GM19438 (cell line): ENCODE results near the gene MAP2K7.
A peak's percentile ranks its signal among the peaks of the same experiment; 100 is the strongest.
"Not testable (repeated sequence)": the region's sequence is repeated elsewhere in the genome, so short reads cannot be mapped to it uniquely, and the experiment has no call there.

Experiments
- ATAC-seq: cut with Tn5 transposase; IDR thresholded peaks from one replicate; pipeline ENCODE4 v1.9.1; 2021; ENCODE audit warnings: low read depth; ENCODE audit not compliant: unreplicated experiment

The MAP2K7 gene

DNA sequence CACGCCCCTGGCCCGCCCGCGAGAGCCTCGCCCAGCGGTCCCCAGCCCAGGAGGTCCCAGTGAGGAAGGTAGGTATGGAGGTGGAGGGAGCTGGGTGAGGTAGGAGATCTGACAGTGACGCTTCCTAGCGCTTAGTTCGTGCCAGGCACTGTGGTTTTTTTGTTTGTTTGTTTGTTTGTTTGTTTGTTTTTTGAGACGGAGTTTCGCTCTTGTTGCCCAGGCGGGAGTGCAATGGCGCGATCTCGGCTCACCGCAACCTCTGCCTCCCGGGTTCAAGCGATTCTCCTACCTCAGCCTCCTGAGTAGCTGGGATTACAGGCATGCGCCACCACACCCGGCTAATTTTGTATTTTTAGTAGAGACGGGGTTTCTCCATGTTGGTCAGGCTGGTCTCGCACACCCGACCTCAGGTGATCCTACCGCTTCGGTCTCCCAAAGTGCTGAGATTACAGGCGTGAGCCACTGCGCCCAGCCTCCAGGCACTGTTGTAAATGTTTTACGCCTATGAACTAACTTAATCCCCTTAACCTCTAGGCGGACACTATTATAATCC lies 14.5 kb downstream of the MAP2K7 start:
- not testable (repeated sequence) for ATAC-seq

GRCh38 chr19:7918615-7919421 lies 15.1 kb downstream of the MAP2K7 start:
- no peak for ATAC-seq

GRCh38 chr19:7919610-7920518 lies 16.2 kb downstream of the MAP2K7 start, which contains the start of gene SNAPC2:
Gene SNAPC2, plus strand, starts transcription at chr19:7920338. Its CDS starts 29 bp downstream, at chr19:7920367.
- peak; percentile 61 for ATAC-seq

- ATAC-seq, result peak; percentile 33
Measured at GRCh38 chr19:7920519-7921301, 17.0 kb downstream of the MAP2K7 start.

DNA sequence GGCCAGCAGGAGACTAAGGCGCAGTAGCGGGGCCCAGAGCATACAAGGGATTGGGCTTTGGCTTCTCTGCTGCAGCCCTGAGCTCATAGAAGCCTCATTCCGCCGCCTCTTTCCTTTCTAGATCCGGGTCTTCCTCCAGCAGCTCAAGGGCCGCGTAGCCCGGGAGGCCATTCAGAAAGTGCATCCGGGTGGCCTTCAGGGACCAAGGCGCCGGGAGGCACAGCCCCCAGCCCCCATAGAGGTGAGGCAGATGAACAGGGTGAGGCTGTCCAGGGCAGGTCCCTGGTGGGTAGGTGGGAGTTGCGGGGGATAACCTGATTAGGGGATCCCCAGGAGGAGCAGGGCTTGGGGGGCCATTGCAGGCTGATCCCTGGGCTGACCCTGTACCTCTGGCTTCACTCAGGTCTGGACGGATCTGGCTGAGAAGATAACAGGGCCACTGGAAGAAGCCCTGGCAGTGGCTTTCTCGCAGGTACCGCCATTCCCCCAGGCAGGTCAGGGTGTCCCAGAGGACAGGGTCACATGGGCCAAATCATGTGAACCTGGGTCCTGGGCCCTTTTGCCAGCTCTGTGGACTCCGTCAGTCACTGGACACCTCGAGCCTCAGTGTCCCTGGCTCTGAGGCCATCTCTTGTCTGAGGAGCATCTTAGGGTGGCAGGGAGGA lies 17.8 kb downstream of the MAP2K7 start:
- ATAC-seq, result no peak

- no peak for ATAC-seq
Measured at GRCh38 chr19:7921967-7922835, 18.5 kb downstream of the MAP2K7 start.

DNA sequence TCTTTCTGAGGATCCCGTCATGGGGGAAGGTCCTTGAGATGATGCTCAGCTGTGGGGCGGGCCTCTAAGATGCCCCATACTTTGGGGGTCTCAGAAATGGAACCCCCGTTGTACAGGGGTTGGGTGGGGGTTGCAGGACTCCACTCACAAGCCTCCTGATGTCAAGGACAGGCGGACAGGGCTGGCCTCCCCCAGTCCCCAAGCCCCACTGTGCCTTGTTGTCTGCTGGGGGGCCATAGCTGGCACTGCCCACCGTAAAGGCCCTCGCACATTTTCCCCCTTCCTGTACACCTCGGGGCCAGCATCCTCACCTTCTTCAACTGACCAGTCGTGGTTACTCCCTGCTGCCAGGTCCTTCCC lies 19.1 kb downstream of the MAP2K7 start:
- no peak for ATAC-seq

GRCh38 chr19:7923295-7924191 lies 19.9 kb downstream of the MAP2K7 start:
- no peak for ATAC-seq

DNA sequence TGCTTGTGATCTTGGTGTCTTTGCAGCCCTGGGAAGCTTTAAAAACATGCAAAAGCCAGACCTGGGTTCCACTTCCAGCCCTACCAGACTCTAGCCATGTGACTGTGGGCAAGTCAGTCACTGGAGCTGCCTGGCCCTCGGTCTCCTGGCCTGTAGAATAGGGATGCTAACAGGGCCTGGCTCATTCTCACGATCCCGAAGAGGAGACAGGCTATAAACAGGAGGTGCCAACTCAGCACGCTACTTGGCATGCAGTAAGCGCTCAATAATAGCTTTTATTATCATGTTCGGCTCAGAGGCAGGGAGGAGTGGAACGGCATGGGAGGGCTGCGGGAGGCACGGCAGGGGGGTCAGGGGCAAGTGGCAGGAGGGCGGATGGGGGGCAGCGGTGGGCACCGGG lies 20.6 kb downstream of the MAP2K7 start:
- no peak for ATAC-seq

DNA sequence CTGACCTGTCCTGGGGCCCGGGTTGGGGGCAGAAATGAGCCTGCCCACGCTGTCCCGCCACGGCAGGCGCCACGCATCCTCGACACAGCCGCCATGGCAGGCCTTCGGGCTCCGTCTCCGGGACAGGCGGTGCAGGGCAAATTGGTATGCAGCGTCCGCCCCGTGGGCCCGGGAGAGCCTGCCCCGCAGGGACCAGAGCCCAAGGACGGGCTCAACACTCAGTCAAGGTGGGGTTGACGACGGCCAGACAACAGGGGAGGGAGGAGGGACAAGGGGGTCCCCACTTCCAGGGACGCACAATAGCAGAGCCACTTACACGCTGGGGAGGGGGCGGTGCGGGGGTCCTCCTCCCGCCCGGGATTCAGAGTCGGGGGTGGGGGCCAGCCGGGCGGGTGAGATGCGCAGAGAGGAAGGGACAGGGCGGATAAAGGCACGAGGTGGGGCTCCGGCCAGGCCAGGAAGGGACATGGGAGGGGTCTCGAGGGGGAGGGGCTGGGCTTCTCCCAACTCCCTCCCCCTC lies 21.0 kb downstream of the MAP2K7 start:
- no peak for ATAC-seq

DNA sequence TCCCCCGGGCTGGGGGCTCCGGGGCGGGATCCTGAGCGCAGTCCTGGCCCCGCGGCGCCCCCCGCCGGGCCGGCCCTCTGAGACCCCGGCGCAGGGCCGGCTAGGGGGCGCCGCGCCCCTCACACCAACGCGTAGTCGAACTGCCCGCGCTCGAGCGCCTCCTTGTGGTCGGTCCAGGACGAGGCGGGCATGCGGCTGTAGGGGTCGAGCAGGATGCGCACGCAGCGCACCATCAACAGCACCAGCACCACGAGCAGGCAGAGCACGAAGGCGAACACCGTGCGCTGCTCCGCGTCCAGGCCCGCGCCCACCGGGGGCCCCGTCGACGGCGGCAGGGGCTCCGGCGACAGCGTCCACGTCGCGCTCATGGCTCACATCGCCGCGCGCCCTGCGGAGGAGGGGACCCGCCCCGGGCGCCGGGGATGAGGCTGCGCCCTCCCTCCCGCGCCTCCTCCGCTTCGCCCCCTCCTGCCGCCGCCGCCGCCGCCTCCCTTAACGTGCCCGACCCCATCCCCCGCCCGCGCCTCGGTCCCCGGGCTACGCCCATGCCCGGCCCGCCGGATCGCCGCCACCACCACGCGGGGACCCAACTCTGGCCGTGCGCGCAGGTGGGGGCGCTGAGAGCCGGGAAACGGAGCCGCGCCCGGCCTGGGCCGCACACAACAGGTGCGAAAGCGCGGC lies 21.6 kb downstream of the MAP2K7 start:
- no peak for ATAC-seq

- ATAC-seq, result no peak
Measured at GRCh38 chr19:7926021-7926726, 22.5 kb downstream of the MAP2K7 start, which contains the start of gene CTXN1. Gene CTXN1, minus strand, starts transcription at chr19:7926135. Its CDS starts 597 bp downstream, at chr19:7925538.

GRCh38 chr19:7926727-7927604 lies 23.3 kb downstream of the MAP2K7 start:
- no peak for ATAC-seq

DNA sequence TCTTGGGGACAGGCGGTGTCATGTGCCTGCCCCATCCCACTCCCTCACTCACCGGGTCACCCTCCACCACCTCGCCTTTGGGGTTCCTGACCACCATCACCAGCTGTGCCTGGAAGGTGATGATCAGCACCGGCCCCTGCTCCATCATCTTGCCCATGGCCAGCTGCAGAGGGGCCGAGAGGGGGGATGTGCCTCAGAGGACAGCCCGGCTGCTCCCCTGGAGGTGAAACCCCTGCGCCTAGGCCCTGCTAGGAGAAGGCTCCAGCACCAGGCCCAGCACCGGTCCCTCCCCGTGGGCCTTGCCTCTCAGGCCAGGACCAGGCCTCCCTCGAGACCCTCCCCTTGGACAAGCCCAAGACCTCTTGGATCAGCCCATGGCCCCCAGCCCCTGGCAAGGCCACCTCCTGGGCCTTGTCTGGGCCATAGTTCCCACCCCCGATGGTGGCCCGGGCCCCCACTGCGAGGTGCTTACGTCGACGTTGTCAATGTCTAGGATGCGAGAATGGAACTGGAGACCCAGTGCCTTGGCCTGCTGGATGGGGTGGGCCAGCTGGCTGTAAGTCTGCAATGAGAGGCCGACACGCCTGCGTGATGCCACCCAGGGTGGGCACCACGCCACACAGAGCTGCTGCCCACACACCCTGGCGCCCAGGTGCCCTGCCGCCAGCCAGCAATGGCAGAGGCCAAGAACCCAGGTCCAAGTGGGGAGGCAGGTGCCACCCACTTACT lies 24.1 kb downstream of the MAP2K7 start:
- no peak for ATAC-seq

DNA sequence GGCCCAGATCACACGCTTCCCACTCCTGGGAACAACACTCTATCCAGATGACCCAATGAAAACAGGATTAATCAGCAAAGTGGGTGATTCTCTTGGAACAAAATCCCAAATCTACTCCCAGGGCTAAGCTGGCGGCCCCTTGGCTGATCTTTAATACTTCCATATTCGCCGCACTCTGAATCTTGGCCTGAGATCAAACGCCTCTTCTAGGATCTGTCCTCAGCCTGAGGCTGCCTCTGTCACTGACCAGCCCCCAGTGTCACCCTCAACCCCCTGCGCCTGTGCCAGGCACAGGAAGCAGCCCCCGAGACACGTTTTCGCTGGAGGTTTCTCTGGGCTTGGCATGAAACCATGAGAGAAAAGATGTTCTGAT lies 24.6 kb downstream of the MAP2K7 start:
- no peak for ATAC-seq
